GM12891 (cell line): ENCODE measurements around the gene PROKR1.

Experiments used
- PAX5 ChIP-seq: IDR thresholded peaks from 2 replicates; pipeline ENCODE4 v1.6.1; 2011; ENCODE audit warnings: low read length, moderate library complexity, mild to moderate bottlenecking; ENCODE audit not compliant: insufficient read depth, severe bottlenecking
- POLR2A ChIP-seq: IDR thresholded peaks from 2 replicates; pipeline ENCODE4 v1.6.1; 2011; ENCODE audit warnings: low read depth, low read length, control low read depth
- POLR2AphosphoS5 ChIP-seq: IDR thresholded peaks from 2 replicates; pipeline ENCODE4 v1.6.1; 2011; ENCODE audit warnings: low read depth, low read length, control low read depth
- POU2F2 ChIP-seq: IDR thresholded peaks from 2 replicates; pipeline ENCODE4 v1.6.1; 2011; ENCODE audit warnings: low read depth, mild to moderate bottlenecking, control low read depth, low read length, moderate library complexity
- TAF1 ChIP-seq: IDR thresholded peaks from 2 replicates; pipeline ENCODE4 v1.6.1; 2011; ENCODE audit warnings: low read depth, low read length, control low read depth

- TF ChIP-seq POLR2AphosphoS5 = no peak
- no peak for TF ChIP-seq TAF1
- no peak for TF ChIP-seq POLR2A
- TF ChIP-seq PAX5 = no peak
- no peak for TF ChIP-seq POU2F2
Observed at GRCh38 chr2:68606759-68607158, 36.6 kb upstream of the PROKR1 start.
